OCI-LY3 (cell line): ENCODE data around the gene ASXL3.

ENCODE experiments used
- CTCF ChIP-seq: fragments of 200-600, 300-600 bp; sonication (generic); IDR thresholded peaks from 2 replicates; pipeline ENCODE4 v1.5.1; 2014; ENCODE audit warnings: antibody characterized with exemption, low read length, low read depth
- EZH2phosphoT487 ChIP-seq: fragments of 200-600 bp; shearing (Covaris generic); IDR thresholded peaks from 2 replicates; pipeline ENCODE4 v1.6.1; 2018; ENCODE audit warnings: antibody characterized with exemption, mixed run types, low read depth

GRCh38 chr18:33665187-33665586 is 87.2 kb downstream of the ASXL3 start:
- TF ChIP-seq CTCF (no peak), EZH2phosphoT487 (no peak)
